Colonic mucosa (tissue), 4 donors: ENCODE data around the gene PACS2. TPM values are rescaled to one million over a fixed set of nuclear protein-coding genes. Genes with fewer than 3 reads are reported as not detected.

Source experiments
- DNase-seq: peaks from one replicate; pipeline ENCODE4 v3.0.0-alpha.2; 2020
- H3K27ac ChIP-seq: fragments of 200-600 bp; one replicate; pipeline ENCODE4 v1.8.0; 2021
- H3K27me3 ChIP-seq: fragments of 200-600 bp; one replicate; pipeline ENCODE4 v1.8.0; 2021
- H3K36me3 ChIP-seq: fragments of 200-600 bp; one replicate; pipeline ENCODE4 v1.8.0; 2021
- H3K4me1 ChIP-seq: fragments of 200-600 bp; one replicate; pipeline ENCODE4 v1.8.0; 2021; ENCODE audit warnings: mild to moderate bottlenecking
- H3K4me3 ChIP-seq: fragments of 200-600 bp; one replicate; pipeline ENCODE4 v1.8.0; 2021
- H3K9ac ChIP-seq, 2 donors: one replicate each; pipeline ENCODE4 v1.7.0; 2013; ENCODE audit warnings: control low read depth in 2 of 2, low read depth in 2 of 2, low read length in 2 of 2
- H3K9me3 ChIP-seq: fragments of 200-600 bp; one replicate; pipeline ENCODE4 v1.8.0; 2021
- intact Hi-C: fragments of 100-400 bp; cut with DNase I; formaldehyde crosslinking; loops from one replicate; pipeline ENCODE4 v1.14.1; 2022
- total RNA-seq, 2 donors: library from RNA; stranded (reverse); fragmentation: NEBNext Ultra II Directional in 1 of 2; extraction: Animal tissue kit (Norgen Biotek cat#: 25700) in 1 of 2; gene quantifications; one replicate each; pipeline ENCODE4 v1.2.1, GENCODE V29; 2021
- TF ChIP-seq, protein P1 (sequence below): fragments of 200-600 bp; IDR thresholded peaks from one replicate; pipeline ENCODE4 v1.8.0; 2022; ENCODE audit warnings: antibody characterized with exemption, mild to moderate bottlenecking
- donor health status: healthy.
- donor health status: DM: no; HTN: no; CAD: no.
- donor health status: DM: no; HTN: no; CAD: no.

PACS2 gene
- total RNA-seq, 2 donors from 2014 or later: 44.1 to 82.5 TPM

GRCh38 chr14:105421723-105422615 is 107.4 kb downstream of the PACS2 start:
- Histone ChIP-seq H3K9me3 (no peaks in the 10 kb centered on the region), H3K27me3 (no peaks in the 10 kb centered on the region), H3K4me1 (peaks cover 16% of the 10 kb centered on the region), H3K9ac (peak overlapping the region in 1 of 2 donors; percentile 56), H3K4me3 (no peak overlapping the region), H3K36me3 (no peaks in the 10 kb centered on the region), H3K27ac (no peak overlapping the region)
- DNase-seq: no peak
- TF ChIP-seq, protein P1, sequence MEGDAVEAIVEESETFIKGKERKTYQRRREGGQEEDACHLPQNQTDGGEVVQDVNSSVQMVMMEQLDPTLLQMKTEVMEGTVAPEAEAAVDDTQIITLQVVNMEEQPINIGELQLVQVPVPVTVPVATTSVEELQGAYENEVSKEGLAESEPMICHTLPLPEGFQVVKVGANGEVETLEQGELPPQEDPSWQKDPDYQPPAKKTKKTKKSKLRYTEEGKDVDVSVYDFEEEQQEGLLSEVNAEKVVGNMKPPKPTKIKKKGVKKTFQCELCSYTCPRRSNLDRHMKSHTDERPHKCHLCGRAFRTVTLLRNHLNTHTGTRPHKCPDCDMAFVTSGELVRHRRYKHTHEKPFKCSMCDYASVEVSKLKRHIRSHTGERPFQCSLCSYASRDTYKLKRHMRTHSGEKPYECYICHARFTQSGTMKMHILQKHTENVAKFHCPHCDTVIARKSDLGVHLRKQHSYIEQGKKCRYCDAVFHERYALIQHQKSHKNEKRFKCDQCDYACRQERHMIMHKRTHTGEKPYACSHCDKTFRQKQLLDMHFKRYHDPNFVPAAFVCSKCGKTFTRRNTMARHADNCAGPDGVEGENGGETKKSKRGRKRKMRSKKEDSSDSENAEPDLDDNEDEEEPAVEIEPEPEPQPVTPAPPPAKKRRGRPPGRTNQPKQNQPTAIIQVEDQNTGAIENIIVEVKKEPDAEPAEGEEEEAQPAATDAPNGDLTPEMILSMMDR: no peak
- intact Hi-C loops: no loop called here

DNA sequence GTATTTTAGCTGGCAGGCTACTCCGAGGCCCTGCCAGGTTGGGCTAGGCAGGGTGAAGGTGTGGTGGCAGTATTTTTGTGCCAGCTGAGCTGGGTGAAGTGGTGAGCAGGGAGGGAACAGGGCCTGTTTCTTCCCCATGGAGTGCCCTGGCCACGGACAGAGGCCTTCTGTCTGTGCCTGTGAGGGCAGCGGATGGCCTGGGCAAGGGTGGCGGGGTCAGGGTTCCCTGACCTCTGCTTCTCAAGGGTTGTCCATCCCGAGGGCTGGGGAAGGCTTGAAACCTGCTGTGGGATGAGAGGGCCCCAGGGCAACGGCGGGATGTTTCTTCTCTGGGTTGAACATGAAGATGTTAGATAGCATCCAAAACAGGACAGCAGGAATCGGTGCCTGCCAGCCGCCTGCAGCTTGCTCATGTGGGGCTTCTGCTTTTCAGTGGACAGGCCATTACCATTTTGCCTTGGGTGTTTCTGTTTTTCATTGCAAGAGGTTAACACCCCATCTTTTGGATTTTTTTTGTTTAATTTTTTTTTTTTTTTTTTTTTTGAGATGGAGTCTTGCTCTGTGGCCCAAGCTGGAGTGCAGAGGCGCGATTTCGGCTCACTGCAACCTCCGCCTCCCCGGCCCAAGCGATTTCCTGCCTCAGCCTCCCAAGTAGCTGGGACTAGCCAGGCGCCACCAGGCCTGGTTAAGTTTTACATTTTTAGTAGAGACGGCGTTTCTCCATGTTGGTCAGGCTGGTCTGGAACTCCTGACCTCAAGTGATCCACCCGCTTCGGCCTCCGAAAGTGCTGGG is 108.3 kb downstream of the PACS2 start:
- intact Hi-C loops: no loop called here
- Histone ChIP-seq H3K36me3 (no peaks in the 10 kb centered on the region), H3K9me3 (no peaks in the 10 kb centered on the region), H3K4me1 (peaks cover 16% of the 10 kb centered on the region), H3K4me3 (no peak overlapping the region), H3K27ac (no peak overlapping the region), H3K27me3 (no peaks in the 10 kb centered on the region), H3K9ac (no peak overlapping the region)
- no peak for DNase-seq
- TF ChIP-seq, protein P1: no peak

GRCh38 chr14:105423488-105424195 is 109.1 kb downstream of the PACS2 start:
- Histone ChIP-seq H3K36me3 (no peaks in the 10 kb centered on the region), H3K9ac (no peak overlapping the region), H3K27ac (no peak overlapping the region), H3K4me1 (peaks cover 14% of the 10 kb centered on the region), H3K9me3 (no peaks in the 10 kb centered on the region), H3K4me3 (no peak overlapping the region), H3K27me3 (no peaks in the 10 kb centered on the region)
- TF ChIP-seq, protein P1: no peak
- DNase-seq: no peak
- intact Hi-C loops: no loop called here

GRCh38 chr14:105424861-105425260 is 110.3 kb downstream of the PACS2 start:
- Histone ChIP-seq H3K4me3 (no peak overlapping the region), H3K9me3 (no peaks in the 10 kb centered on the region), H3K27me3 (no peaks in the 10 kb centered on the region), H3K36me3 (no peaks in the 10 kb centered on the region), H3K9ac (no peak overlapping the region), H3K4me1 (peaks cover 7% of the 10 kb centered on the region), H3K27ac (no peak overlapping the region)
- intact Hi-C loops: no loop called here
- no peak for DNase-seq
- TF ChIP-seq, protein P1: no peak

- intact Hi-C loops: no loop called here
- Histone ChIP-seq H3K9me3 (no peaks in the 10 kb centered on the region), H3K27ac (no peak overlapping the region), H3K36me3 (no peaks in the 10 kb centered on the region), H3K4me1 (peaks cover 3% of the 10 kb centered on the region), H3K4me3 (no peak overlapping the region), H3K27me3 (no peaks in the 10 kb centered on the region), H3K9ac (no peak overlapping the region)
- no peak for DNase-seq
- TF ChIP-seq, protein P1: no peak
Measured at GRCh38 chr14:105425823-105426247, 111.3 kb downstream of the PACS2 start.
